Measurements from ENCODE around the gene SLC7A5. TPM values are rescaled to one million over a fixed set of nuclear protein-coding genes. Genes with fewer than 3 reads are reported as not detected.
A peak's percentile ranks its signal among the peaks of the same experiment; 100 is the strongest.
"Not testable (repeated sequence)": the region's sequence is repeated elsewhere in the genome, so short reads cannot be mapped to it uniquely, and the experiment has no call there.

The SLC7A5 gene
- total RNA-seq: 100 to 1,000 TPM in 1 of 8 experiments, 10 to 100 TPM in 7; 15.5 to 129 (median 51.1) TPM

GRCh38 chr16:87869061-87869878 is at the start of gene SLC7A5:
Gene SLC7A5 (minus strand): TSS chr16:87869507. CDS start chr16:87869422, 85 bp downstream.
- peak; percentile 54 to 80 (median 76) for ATAC-seq (replicated peaks in 6 of 8)
- Histone ChIP-seq H3K4me3 (peak within 1 kb of the TSS; percentile 52 to 84 (median 75)), H3K4me1 (replicated peaks in 1 of 2) (peaks cover 39 to 61% of the 10 kb centered on the region in 2 donors), H3K27ac (peak within 1 kb of the TSS; percentile 68 to 83)
- no CpG with 5 or more reads among the region's 109 CpGs for WGBS, 10 experiments
- in situ Hi-C loops (cut with MboI; ENCODE audit: low pct_unique_long_range_greater_than_20kb in 2 of 9, low sequenced_read_pairs in 9 of 9, unreplicated experiment in 9 of 9): not testable (repeated sequence)

- H3K4me1 ChIP-seq (replicated peaks in 1 of 2): peaks cover 7% of the 10 kb centered on the region in 2 donors
- in situ Hi-C loops (cut with MboI; ENCODE audit: low pct_unique_long_range_greater_than_20kb in 2 of 9, low sequenced_read_pairs in 9 of 9, unreplicated experiment in 9 of 9): no loop called here
- H3K4me3 ChIP-seq: no peak overlapping the region
- no peak overlapping the region for H3K27ac ChIP-seq
- WGBS, 10 experiments: 22 to 100% (median 89%) methylated on average over 3 to 10 of the region's 13 CpGs; no CpG with 5 or more reads in 5 of the 10 experiments
- ATAC-seq (replicated peaks in 6 of 8): peak in 2 of 8 experiments; percentile 65 to 74
Observed at GRCh38 chr16:87918338-87918737, 49.0 kb upstream of the SLC7A5 start.

DNA sequence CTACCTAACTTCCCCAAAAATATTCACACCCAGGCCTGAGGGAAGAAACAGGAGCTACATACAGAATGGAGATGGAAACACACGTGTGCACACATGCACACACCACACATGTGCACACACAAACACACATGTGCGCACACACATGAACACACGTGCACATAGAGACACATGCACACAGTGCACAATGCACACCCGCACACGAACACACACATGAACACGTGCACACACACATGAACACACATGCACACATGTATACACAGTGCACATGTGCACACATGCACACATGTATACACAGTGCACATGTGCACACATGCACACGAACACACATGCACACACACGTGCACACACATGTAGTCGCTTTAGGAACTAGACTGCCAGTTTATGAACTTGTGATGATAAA is 48.2 kb upstream of the SLC7A5 start:
- no peak for ATAC-seq (replicated peaks in 6 of 8)
- no peak overlapping the region for H3K4me3 ChIP-seq
- 33 to 100% (median 75%) methylated on average over 1 to 7 of the region's 9 CpGs; no CpG with 5 or more reads in 3 of the 10 experiments for WGBS, 10 experiments
- H3K4me1 ChIP-seq (replicated peaks in 1 of 2): peaks cover 2 to 5% of the 10 kb centered on the region in 2 donors
- H3K27ac ChIP-seq: no peak overlapping the region
- in situ Hi-C loops (cut with MboI; ENCODE audit: low pct_unique_long_range_greater_than_20kb in 2 of 9, low sequenced_read_pairs in 9 of 9, unreplicated experiment in 9 of 9): no loop called here

DNA sequence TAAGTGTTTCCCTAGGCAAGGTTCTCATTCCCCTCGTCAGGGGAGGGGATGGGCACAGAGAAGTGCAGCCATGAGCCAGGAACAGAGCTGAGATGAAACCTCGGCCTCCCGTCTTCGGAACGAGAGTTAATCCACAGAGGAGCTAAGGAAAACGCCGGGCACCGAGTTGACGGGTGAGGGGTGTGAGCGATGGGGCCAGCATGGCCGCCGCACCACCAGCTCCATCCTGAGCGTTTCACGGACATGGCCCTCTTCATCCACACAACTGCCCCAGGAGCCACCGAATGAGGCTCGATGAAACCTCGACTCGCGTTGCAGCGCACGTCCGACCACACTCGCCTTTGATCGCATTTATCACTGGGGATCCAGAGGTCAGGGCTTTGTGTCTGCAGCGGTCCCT is 45.5 kb upstream of the SLC7A5 start:
- 82 to 100% (median 93%) methylated on average over 1 to 11 of the region's 25 CpGs; no CpG with 5 or more reads in 6 of the 10 experiments for WGBS, 10 experiments

DNA sequence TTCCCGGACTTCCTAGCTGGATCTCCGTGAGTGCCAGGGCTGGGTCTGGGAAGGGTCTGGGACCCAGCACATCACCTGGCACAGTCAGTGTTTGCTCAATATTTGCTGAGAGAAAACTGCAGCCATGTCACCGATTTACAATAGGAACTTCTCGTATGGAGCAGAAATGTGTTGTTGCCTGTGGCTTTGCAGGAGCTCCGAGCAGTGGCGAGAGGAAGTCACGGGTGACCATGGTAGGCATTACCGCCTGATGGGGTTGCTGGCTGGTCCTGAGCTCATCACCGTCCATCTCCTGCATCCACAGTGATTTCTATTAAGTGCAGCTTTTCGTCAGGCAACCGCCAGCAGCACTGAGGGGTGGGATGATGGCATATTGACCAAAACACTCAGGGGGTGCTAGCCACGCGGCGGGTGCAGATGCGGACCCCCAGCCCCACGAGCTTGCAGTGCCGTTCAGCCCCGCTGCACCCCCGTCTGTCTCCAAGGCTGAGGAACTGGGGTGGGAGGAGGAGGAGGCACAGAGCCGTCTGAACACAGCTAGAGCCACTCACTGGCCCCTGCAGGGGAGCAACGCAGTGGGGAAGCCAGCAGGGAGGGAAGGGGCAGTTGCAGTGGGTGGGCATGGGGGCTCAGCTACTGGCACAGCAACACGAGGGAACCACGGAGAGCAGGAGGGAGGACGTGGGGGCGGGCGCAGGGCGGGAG is 44.9 kb upstream of the SLC7A5 start:
- 73 to 100% (median 96%) methylated on average over 1 to 5 of the region's 27 CpGs; no CpG with 5 or more reads in 6 of the 10 experiments for WGBS, 10 experiments
- peaks cover 6 to 12% of the 10 kb centered on the region in 2 donors for H3K4me1 ChIP-seq (replicated peaks in 1 of 2)
- H3K27ac ChIP-seq; in situ Hi-C loops (cut with MboI; ENCODE audit: low pct_unique_long_range_greater_than_20kb in 2 of 9, low sequenced_read_pairs in 9 of 9, unreplicated experiment in 9 of 9); ATAC-seq (replicated peaks in 6 of 8); H3K4me3 ChIP-seq: not testable (repeated sequence)

More for the DNA sequence above, 45.5 kb upstream of the SLC7A5 start:
- ATAC-seq (replicated peaks in 6 of 8): no peak
- Histone ChIP-seq H3K27ac (no peak overlapping the region), H3K4me3 (no peak overlapping the region), H3K4me1 (replicated peaks in 1 of 2) (peaks cover 5 to 12% of the 10 kb centered on the region in 2 donors)
- in situ Hi-C loops (cut with MboI; ENCODE audit: low pct_unique_long_range_greater_than_20kb in 2 of 9, low sequenced_read_pairs in 9 of 9, unreplicated experiment in 9 of 9): no loop called here

DNA sequence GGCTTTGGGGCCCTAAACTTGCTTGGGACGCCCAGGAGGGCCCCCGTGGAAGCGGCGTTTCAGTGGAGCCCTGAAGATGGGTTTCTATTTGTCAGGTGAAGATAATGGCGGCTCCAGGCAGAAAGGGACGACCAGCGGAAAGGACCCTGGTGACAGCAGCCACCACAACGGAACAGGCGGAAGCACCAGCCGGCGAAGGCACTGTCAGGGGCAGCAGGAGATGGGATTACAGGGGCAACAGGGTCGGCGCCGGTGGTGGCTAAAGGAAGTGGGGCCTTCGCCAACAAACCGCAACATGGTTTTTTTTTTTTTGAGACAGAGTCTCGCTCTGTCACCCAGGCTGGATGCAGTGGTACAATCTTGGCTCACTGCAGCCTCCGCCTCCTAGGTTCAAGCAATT is 43.4 kb upstream of the SLC7A5 start:
- 81 to 100% (median 88%) methylated on average over 1 to 11 of the region's 18 CpGs; no CpG with 5 or more reads in 7 of the 10 experiments for WGBS, 10 experiments
- H3K27ac ChIP-seq; H3K4me3 ChIP-seq; in situ Hi-C loops (cut with MboI; ENCODE audit: low pct_unique_long_range_greater_than_20kb in 2 of 9, low sequenced_read_pairs in 9 of 9, unreplicated experiment in 9 of 9); ATAC-seq (replicated peaks in 6 of 8): not testable (repeated sequence)
- peaks cover 9 to 12% of the 10 kb centered on the region in 2 donors for H3K4me1 ChIP-seq (replicated peaks in 1 of 2)

- Histone ChIP-seq H3K27ac (peak overlapping the region in 1 of 2 donors; percentile 70), H3K4me1 (replicated peaks in 1 of 2) (peaks cover 9 to 12% of the 10 kb centered on the region in 2 donors)
- H3K4me3 ChIP-seq; in situ Hi-C loops (cut with MboI; ENCODE audit: low pct_unique_long_range_greater_than_20kb in 2 of 9, low sequenced_read_pairs in 9 of 9, unreplicated experiment in 9 of 9): not testable (repeated sequence)
- peak; percentile 85 to 97 (median 96) for ATAC-seq (replicated peaks in 6 of 8)
- WGBS, 10 experiments: 0 to 57% (median 40%) methylated on average over 1 to 13 of the region's 23 CpGs; no CpG with 5 or more reads in 3 of the 10 experiments
Observed at GRCh38 chr16:87911106-87911763, 41.9 kb upstream of the SLC7A5 start.

- H3K4me3 ChIP-seq; in situ Hi-C loops (cut with MboI; ENCODE audit: low pct_unique_long_range_greater_than_20kb in 2 of 9, low sequenced_read_pairs in 9 of 9, unreplicated experiment in 9 of 9); H3K27ac ChIP-seq: not testable (repeated sequence)
- ATAC-seq (replicated peaks in 6 of 8): peak; percentile 17 to 89 (median 37)
- 33 to 90% (median 60%) methylated on average over 1 to 24 of the region's 36 CpGs; no CpG with 5 or more reads in 1 of the 10 experiments for WGBS, 10 experiments
- H3K4me1 ChIP-seq (replicated peaks in 1 of 2): peaks cover 9 to 12% of the 10 kb centered on the region in 2 donors
Observed at GRCh38 chr16:87909203-87909935, 40.1 kb upstream of the SLC7A5 start.

GRCh38 chr16:87908101-87908500 is 38.8 kb upstream of the SLC7A5 start:
- peaks cover 9 to 12% of the 10 kb centered on the region in 2 donors for H3K4me1 ChIP-seq (replicated peaks in 1 of 2)
- 59 to 100% (median 83%) methylated on average over 1 to 3 of the region's 11 CpGs; no CpG with 5 or more reads in 5 of the 10 experiments for WGBS, 10 experiments
- H3K27ac ChIP-seq; ATAC-seq (replicated peaks in 6 of 8); in situ Hi-C loops (cut with MboI; ENCODE audit: low pct_unique_long_range_greater_than_20kb in 2 of 9, low sequenced_read_pairs in 9 of 9, unreplicated experiment in 9 of 9); H3K4me3 ChIP-seq: not testable (repeated sequence)

GRCh38 chr16:87905521-87905920 is 36.2 kb upstream of the SLC7A5 start:
- in situ Hi-C loops (cut with MboI; ENCODE audit: low pct_unique_long_range_greater_than_20kb in 2 of 9, low sequenced_read_pairs in 9 of 9, unreplicated experiment in 9 of 9); H3K4me3 ChIP-seq; H3K4me1 ChIP-seq (replicated peaks in 1 of 2); H3K27ac ChIP-seq; ATAC-seq (replicated peaks in 6 of 8): not testable (repeated sequence)
- WGBS, 10 experiments: 73 to 80% methylated on average over 1 to 2 of the region's 7 CpGs; no CpG with 5 or more reads in 8 of the 10 experiments

- WGBS, 10 experiments: 73% methylated on average over 2 of the region's 5 CpGs; no CpG with 5 or more reads in 9 of the 10 experiments
- H3K27ac ChIP-seq; in situ Hi-C loops (cut with MboI; ENCODE audit: low pct_unique_long_range_greater_than_20kb in 2 of 9, low sequenced_read_pairs in 9 of 9, unreplicated experiment in 9 of 9); H3K4me1 ChIP-seq (replicated peaks in 1 of 2); ATAC-seq (replicated peaks in 6 of 8); H3K4me3 ChIP-seq: not testable (repeated sequence)
Observed at GRCh38 chr16:87904963-87905362, 35.7 kb upstream of the SLC7A5 start.

DNA sequence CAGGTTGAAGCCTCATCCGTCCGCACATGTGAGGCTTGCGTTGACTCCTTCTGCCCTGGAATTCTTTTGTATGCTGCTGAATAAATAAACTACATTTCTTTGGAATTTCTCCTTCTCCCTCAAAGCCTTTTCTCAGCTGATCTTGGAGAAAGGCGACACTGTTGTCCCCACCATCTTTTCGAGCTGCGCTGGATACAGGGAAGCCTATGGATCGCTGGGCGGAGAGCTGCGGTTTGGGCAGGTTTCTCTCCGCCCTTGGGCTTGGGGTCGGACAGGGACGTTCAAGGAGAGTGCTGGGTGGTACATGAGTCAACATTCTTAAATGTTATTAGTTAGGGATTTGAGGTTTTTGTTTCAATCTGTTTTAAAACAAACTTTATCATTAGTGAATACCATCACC is 31.2 kb upstream of the SLC7A5 start:
- 50 to 100% (median 86%) methylated on average over 1 to 10 of the region's 12 CpGs; no CpG with 5 or more reads in 1 of the 10 experiments for WGBS, 10 experiments
- H3K27ac ChIP-seq; H3K4me3 ChIP-seq; ATAC-seq (replicated peaks in 6 of 8); in situ Hi-C loops (cut with MboI; ENCODE audit: low pct_unique_long_range_greater_than_20kb in 2 of 9, low sequenced_read_pairs in 9 of 9, unreplicated experiment in 9 of 9); H3K4me1 ChIP-seq (replicated peaks in 1 of 2): not testable (repeated sequence)

Measured in motor neuron (in vitro differentiated cells).